Astrocyte of the spinal cord (primary cell): ENCODE measurements around the gene SH3RF3.

ENCODE experiments used
- DNase-seq: peaks from one replicate; pipeline ENCODE4 v3.0.0; 2011; ENCODE audit warnings: low read depth, low spot score
- H3K4me3 ChIP-seq: 2 replicates; pipeline ENCODE4 v1.5.1; 2011; ENCODE audit warnings: low read depth, mild to moderate bottlenecking, low read length, moderate library complexity
- in situ Hi-C: cut with HindIII; loops from 2 replicates; pipeline ENCODE4 v1.10.0; 2017; ENCODE audit warnings: low sequenced_read_pairs
- TF ChIP-seq, protein P1 (sequence below): IDR thresholded peaks from 2 replicates; pipeline ENCODE4 v1.5.1; 2012; ENCODE audit warnings: low read depth, mild to moderate bottlenecking, low read length, inconsistent platforms

SH3RF3 gene

DNA sequence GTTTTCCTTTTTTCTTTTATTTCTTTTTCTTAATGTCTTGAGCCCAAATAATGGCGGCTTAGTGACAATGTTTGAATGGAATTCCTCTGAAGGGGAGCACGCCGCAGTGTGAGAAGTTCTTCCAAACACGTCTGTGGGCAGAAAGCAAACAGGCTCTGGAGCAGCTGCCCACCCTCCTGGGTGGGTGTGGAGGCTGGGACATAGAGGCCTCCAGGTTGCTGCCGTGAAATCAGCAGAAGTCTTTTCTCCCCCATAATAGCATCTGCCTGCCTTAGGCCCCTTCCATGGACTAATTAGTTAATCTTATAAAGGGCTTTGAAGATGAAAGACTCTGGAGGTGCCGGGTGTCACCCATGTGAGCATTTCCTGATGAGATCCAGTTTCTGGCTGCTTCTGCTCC lies 213.9 kb downstream of the SH3RF3 start:
- in situ Hi-C loops = no loop called here
- no peak overlapping the region for H3K4me3 ChIP-seq
- TF ChIP-seq, protein P1, sequence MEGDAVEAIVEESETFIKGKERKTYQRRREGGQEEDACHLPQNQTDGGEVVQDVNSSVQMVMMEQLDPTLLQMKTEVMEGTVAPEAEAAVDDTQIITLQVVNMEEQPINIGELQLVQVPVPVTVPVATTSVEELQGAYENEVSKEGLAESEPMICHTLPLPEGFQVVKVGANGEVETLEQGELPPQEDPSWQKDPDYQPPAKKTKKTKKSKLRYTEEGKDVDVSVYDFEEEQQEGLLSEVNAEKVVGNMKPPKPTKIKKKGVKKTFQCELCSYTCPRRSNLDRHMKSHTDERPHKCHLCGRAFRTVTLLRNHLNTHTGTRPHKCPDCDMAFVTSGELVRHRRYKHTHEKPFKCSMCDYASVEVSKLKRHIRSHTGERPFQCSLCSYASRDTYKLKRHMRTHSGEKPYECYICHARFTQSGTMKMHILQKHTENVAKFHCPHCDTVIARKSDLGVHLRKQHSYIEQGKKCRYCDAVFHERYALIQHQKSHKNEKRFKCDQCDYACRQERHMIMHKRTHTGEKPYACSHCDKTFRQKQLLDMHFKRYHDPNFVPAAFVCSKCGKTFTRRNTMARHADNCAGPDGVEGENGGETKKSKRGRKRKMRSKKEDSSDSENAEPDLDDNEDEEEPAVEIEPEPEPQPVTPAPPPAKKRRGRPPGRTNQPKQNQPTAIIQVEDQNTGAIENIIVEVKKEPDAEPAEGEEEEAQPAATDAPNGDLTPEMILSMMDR = no peak
- no peak for DNase-seq

- DNase-seq = no peak
- TF ChIP-seq, protein P1 = no peak
- in situ Hi-C loops = no loop called here
- no peak overlapping the region for H3K4me3 ChIP-seq
These were observed 214.5 kb downstream of the SH3RF3 start for GRCh38 chr2:109343460-109343859.

- TF ChIP-seq, protein P1 = no peak
- no peak for DNase-seq
- in situ Hi-C loops = no loop called here
- H3K4me3 ChIP-seq = no peak overlapping the region
These were observed 215.3 kb downstream of the SH3RF3 start for GRCh38 chr2:109344270-109344805.

GRCh38 chr2:109345091-109345490 lies 216.1 kb downstream of the SH3RF3 start:
- no peak for DNase-seq
- TF ChIP-seq, protein P1 = no peak
- no peak overlapping the region for H3K4me3 ChIP-seq
- in situ Hi-C loops = no loop called here

DNA sequence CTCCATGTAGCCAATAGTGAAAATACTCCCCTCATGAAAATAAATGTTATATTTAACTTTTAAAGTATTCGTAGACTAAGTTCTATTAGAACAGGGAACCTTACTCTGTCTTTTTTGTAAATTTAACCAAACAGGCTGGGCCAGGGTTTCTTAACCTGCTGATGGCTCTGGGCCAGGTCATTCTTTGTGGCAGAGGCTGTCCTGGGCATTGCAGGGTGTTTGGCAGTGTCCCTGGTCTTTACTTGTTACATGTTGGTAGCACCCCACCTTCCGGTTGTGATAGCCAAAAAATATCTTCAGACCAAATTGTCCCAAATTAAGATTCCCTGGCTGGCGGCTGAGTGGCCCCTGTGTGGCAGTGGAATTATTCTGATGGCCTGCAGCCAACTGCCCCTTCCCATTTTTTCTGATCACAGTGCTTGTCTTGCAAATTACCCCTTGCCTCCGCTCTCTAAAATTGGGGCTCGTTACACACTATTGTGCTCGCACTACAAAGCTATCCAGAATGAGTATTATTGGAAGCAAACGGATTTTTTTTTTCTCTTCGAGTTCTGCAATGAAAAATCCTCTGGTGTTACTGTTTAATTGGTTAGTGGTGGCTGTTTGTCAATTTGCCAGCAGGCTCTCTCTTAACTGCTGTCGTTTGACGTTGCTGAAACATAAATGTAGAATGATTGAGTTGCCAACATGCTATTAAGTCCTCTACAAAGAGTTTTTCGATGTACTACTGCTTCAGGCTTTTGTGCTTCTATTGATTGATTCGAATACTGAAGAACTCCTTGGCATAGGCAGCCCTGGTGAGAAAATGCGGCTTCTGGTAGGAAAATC lies 216.9 kb downstream of the SH3RF3 start:
- in situ Hi-C loops = no loop called here
- DNase-seq = no peak
- H3K4me3 ChIP-seq = no peak overlapping the region
- TF ChIP-seq, protein P1 = no peak

DNA sequence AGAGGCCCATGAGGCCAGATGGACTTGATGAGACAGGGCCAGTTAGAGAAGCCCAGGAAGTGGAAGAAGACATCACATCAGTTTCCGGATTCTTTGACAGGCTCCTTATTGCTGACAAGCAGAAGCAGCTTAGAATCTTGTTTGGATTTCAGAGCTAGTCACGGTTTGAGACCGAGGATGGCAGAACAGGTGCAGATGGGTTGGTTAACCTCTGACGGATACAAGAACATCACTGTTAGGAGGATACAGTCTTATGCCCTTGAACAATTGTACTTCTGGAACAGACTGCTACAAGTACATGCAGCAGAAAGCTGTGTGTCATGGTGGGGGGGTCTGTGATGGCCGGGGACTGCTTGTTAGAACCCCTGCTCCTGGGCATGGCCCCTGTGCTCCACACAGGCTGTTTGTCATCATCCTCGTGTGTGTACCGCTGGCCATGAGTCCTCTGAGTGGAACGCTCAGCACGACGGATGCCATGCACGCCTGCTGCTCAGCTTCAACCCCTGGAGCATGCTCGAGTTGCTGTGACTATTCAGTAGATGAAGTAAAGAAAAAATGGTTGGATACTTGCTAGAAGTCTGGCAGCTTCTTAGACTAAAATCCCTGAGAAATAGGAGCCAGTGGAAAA lies 217.7 kb downstream of the SH3RF3 start:
- no peak overlapping the region for H3K4me3 ChIP-seq
- in situ Hi-C loops = no loop called here
- no peak for DNase-seq
- TF ChIP-seq, protein P1 = no peak
